K562 (cell line): ENCODE data around the gene TENT4B. TPM values are rescaled to one million over a fixed set of nuclear protein-coding genes. Genes with fewer than 3 reads are reported as not detected.
A peak's percentile ranks its signal among the peaks of the same experiment; 100 is the strongest.

ENCODE experiments used
- ARID2 ChIP-seq: fragments of 450-650 bp; IDR thresholded peaks from 2 replicates; pipeline ENCODE4 v1.6.1; 2017; ENCODE audit warnings: antibody characterized with exemption, mild to moderate bottlenecking
- BRF2 ChIP-seq: IDR thresholded peaks from 3 replicates; pipeline ENCODE4 v1.6.1; 2011; ENCODE audit warnings: borderline replicate concordance, mild to moderate bottlenecking; ENCODE audit not compliant: insufficient read length, insufficient read depth
- CREB5 ChIP-seq: fragments of 250-450 bp; sonication (Bioruptor Pico); IDR thresholded peaks from 2 replicates; pipeline ENCODE4 v1.5.0; 2020; ENCODE audit warnings: mild to moderate bottlenecking
- FOS ChIP-seq: IDR thresholded peaks from 3 replicates; pipeline ENCODE4 v1.6.1; 2011; ENCODE audit not compliant: insufficient read length; ENCODE audit errors: extremely low read depth
- GABPA ChIP-seq: fragments of 200-800 bp; sonication (Bioruptor generic); conservative IDR thresholded peaks from 2 replicates; pipeline ENCODE4 v1.6.1; 2016; ENCODE audit warnings: low read depth, missing genetic modification characterization, missing compliant biosample characterization
- HDAC6 ChIP-seq: IDR thresholded peaks from 2 replicates; pipeline ENCODE4 v1.6.1; 2012; ENCODE audit warnings: low read depth, mild to moderate bottlenecking, control low read depth, inconsistent platforms, low read length, moderate library complexity
- HDGF ChIP-seq: fragments of 450-650 bp; IDR thresholded peaks from 2 replicates; pipeline ENCODE4 v1.6.1; 2016
- MAZ ChIP-seq, 2 experiments: fragments of 450-650 bp in 1 of 2; sonication (generic) in 1 of 2; formaldehyde crosslinking; IDR thresholded peaks in 1 of 2; conservative IDR thresholded peaks in 1 of 2; 2 replicates each; pipeline versions ENCODE4 v1.4.0 to v1.5.0; 2020; ENCODE audit warnings: mild to moderate bottlenecking in 1 of 2, missing genetic modification reagents in 1 of 2
- NBN ChIP-seq: fragments of 450-650 bp; IDR thresholded peaks from 2 replicates; pipeline ENCODE4 v1.6.1; 2016; ENCODE audit warnings: low read depth, mild to moderate bottlenecking
- NFXL1 ChIP-seq: fragments of 450-650 bp; formaldehyde crosslinking; IDR thresholded peaks from 2 replicates; pipeline ENCODE4 v1.4.0; 2021; ENCODE audit warnings: mild to moderate bottlenecking
- RAD21 ChIP-seq, 2 experiments: fragments of 250-450 bp in 1 of 2; fragments of 450-650 bp in 1 of 2; sonication (Bioruptor Pico) in 1 of 2; formaldehyde crosslinking in 1 of 2; IDR thresholded peaks in 1 of 2; conservative IDR thresholded peaks in 1 of 2; 2 replicates each; pipeline versions ENCODE4 v1.4.0 to v1.8.0; 2020 to 2022; ENCODE audit warnings: mild to moderate bottlenecking in 2 of 2, moderate library complexity in 1 of 2
- SRSF9 ChIP-seq: fragments of 200-400 bp; formaldehyde crosslinking; IDR thresholded peaks from 2 replicates; pipeline ENCODE4 v1.6.1; 2017; ENCODE audit warnings: low read depth, low read length, borderline replicate concordance
- STAG1 ChIP-seq: sonication (generic); formaldehyde crosslinking; IDR thresholded peaks from 2 replicates; pipeline ENCODE4 v1.5.0; 2020; ENCODE audit warnings: missing genetic modification reagents, borderline replicate concordance
- TCF3 ChIP-seq: sonication (generic); formaldehyde crosslinking; IDR thresholded peaks from 2 replicates; pipeline ENCODE4 v1.4.0; 2020; ENCODE audit warnings: mild to moderate bottlenecking, missing genetic modification reagents
- THRB ChIP-seq: fragments of 450-650 bp; formaldehyde crosslinking; conservative IDR thresholded peaks from 2 replicates; pipeline ENCODE4 v1.4.0; 2022; ENCODE audit warnings: mild to moderate bottlenecking, missing genetic modification characterization
- XRCC5 ChIP-seq: fragments of 200-400 bp; formaldehyde crosslinking; IDR thresholded peaks from 2 replicates; pipeline ENCODE4 v1.6.1; 2017; ENCODE audit warnings: low read depth, mild to moderate bottlenecking, low read length
- ZBTB9 ChIP-seq: fragments of 450-650 bp; formaldehyde crosslinking; IDR thresholded peaks from 2 replicates; pipeline ENCODE4 v1.4.0; 2020; ENCODE audit warnings: mild to moderate bottlenecking, moderate library complexity
- ZNF277 ChIP-seq: fragments of 250-450 bp; sonication (Bioruptor Pico); IDR thresholded peaks from 2 replicates; pipeline ENCODE4 v1.8.0; 2022; ENCODE audit warnings: inconsistent platforms, mild to moderate bottlenecking, moderate library complexity, borderline replicate concordance
- polyA plus RNA-seq, 8 experiments: library from polyadenylated mRNA; depleted of rRNA in 4 of 8; stranded (reverse) in 5 of 8; unstranded in 3 of 8; fragments of >200 nt; fragmentation: Nextera tagmentation in 2 of 8; fragmentation: Illumina TruSeq in 1 of 8; extraction: Ambion mirVana in 2 of 8; extraction: Trizol in 1 of 8; gene quantifications; 2 replicates each; pipeline versions ENCODE4 v1.2.1 to v1.2.3, GENCODE V29; 2011 to 2014; ENCODE audit warnings: inconsistent platforms in 1 of 8, missing spikeins in 1 of 8
- total RNA-seq, 7 experiments: library from RNA; depleted of rRNA in 6 of 7; stranded (reverse); fragments of >200 nt in 6 of 7; fragmentation: Illumina TruSeq in 2 of 7; extraction: Trizol in 2 of 7; gene quantifications; 2 replicates each; pipeline versions ENCODE4 v1.2.1 to v1.2.3, GENCODE V29; 2011 to 2021; ENCODE audit warnings: low replicate concordance in 1 of 7

The TENT4B gene
- total and polyA plus RNA-seq, 9 of the 15 experiments (the other 6 are each of a cell fraction or from before 2014, with no cell fraction given) = 5.2 to 8.4 (median 7.0) TPM

GRCh38 chr16:50210266-50211038, 57.3 kb downstream of the TENT4B start (continued):
- TF ChIP-seq ZBTB9 (CRISPR knock-in tag) (no peak), GABPA (tag) (no peak), ZNF277 (CRISPR knock-in tag) (no peak), SRSF9 (no peak), HDAC6 (no peak), XRCC5 (no peak), NBN (no peak), THRB (CRISPR knock-in tag) (no peak), NFXL1 (CRISPR knock-in tag) (no peak), ARID2 (peak; percentile 82), FOS (no peak), MAZ (CRISPR knock-in tag; conservative IDR thresholded peaks at IDR 0.05 in 1 of 2, IDR thresholded peaks at IDR 0.05 in 1 of 2) (peak in 1 of 2 experiments; percentile 64; a peak in 2 of 4 replicates), RAD21 (CRISPR knock-in tag; conservative IDR thresholded peaks at IDR 0.05 in 1 of 2, IDR thresholded peaks at IDR 0.05 in 1 of 2) (peak; percentile 82 to 92), BRF2 (no peak), CREB5 (CRISPR knock-in tag) (no peak), HDGF (no peak), STAG1 (CRISPR knock-in tag) (peak; percentile 69; the same call in 1 of the 2 replicates), TCF3 (CRISPR knock-in tag) (no peak)
